Hepatocyte (in vitro differentiated cells): ENCODE measurements around the gene SVBP. TPM values are rescaled to one million over a fixed set of nuclear protein-coding genes. Genes with fewer than 3 reads are reported as not detected.
"Not testable (repeated sequence)": the region's sequence is repeated elsewhere in the genome, so short reads cannot be mapped to it uniquely, and the experiment has no call there.

Experiments used
- DNase-seq: peaks from one replicate; pipeline ENCODE4 v3.0.0-alpha.2; 2016; ENCODE audit warnings: low spot score
- H2AFZ ChIP-seq: fragments of 200-600 bp; sonication (generic); 2 replicates; pipeline ENCODE4 v1.6.0; 2016; ENCODE audit warnings: antibody characterized with exemption, mild to moderate bottlenecking
- H3K27ac ChIP-seq: fragments of 200-600 bp; sonication (generic); 2 replicates; pipeline ENCODE4 v1.5.1; 2016; ENCODE audit warnings: mild to moderate bottlenecking
- H3K27me3 ChIP-seq: fragments of 200-600 bp; sonication (generic); 2 replicates; pipeline ENCODE4 v1.6.1; 2016
- H3K36me3 ChIP-seq: fragments of 200-600 bp; sonication (generic); replicated peaks from 2 replicates; pipeline ENCODE4 v1.5.1; 2016; ENCODE audit warnings: low read depth; ENCODE audit not compliant: insufficient read depth
- H3K4me1 ChIP-seq: fragments of 200-600 bp; sonication (generic); 2 replicates; pipeline ENCODE4 v1.5.1; 2016; ENCODE audit warnings: mild to moderate bottlenecking, moderate library complexity; ENCODE audit not compliant: insufficient read depth
- H3K4me2 ChIP-seq: fragments of 200-600 bp; sonication (generic); 2 replicates; pipeline ENCODE4 v1.6.0; 2016
- H3K4me3 ChIP-seq: fragments of 200-600 bp; sonication (generic); 2 replicates; pipeline ENCODE4 v1.5.1; 2016; ENCODE audit warnings: mild to moderate bottlenecking
- H3K79me2 ChIP-seq: fragments of 200-600 bp; sonication (generic); 2 replicates; pipeline ENCODE4 v1.6.0; 2017; ENCODE audit warnings: mild to moderate bottlenecking
- H3K9me2 ChIP-seq: fragments of 200-600 bp; sonication (generic); replicated peaks from 2 replicates; pipeline ENCODE4 v1.6.0; 2017; ENCODE audit warnings: mild to moderate bottlenecking; ENCODE audit not compliant: insufficient read depth
- H3K9me3 ChIP-seq: fragments of 200-600 bp; sonication (generic); 2 replicates; pipeline ENCODE4 v1.5.1; 2016; ENCODE audit warnings: low read depth, mild to moderate bottlenecking
- H4K20me1 ChIP-seq: fragments of 200-600 bp; sonication (generic); 2 replicates; pipeline ENCODE4 v1.6.0; 2016; ENCODE audit warnings: mild to moderate bottlenecking; ENCODE audit not compliant: insufficient read depth, poor library complexity, severe bottlenecking
- EZH2 ChIP-seq: fragments of 200-600 bp; sonication (generic); IDR thresholded peaks from 2 replicates; pipeline ENCODE4 v1.6.1; 2016; ENCODE audit warnings: antibody characterized with exemption, mild to moderate bottlenecking, borderline replicate concordance
- EZH2phosphoT487 ChIP-seq: fragments of 200-600 bp; sonication (generic); IDR thresholded peaks from one replicate; pipeline ENCODE4 v1.6.1; 2018; ENCODE audit warnings: antibody characterized with exemption, mild to moderate bottlenecking, low read depth, moderate library complexity; ENCODE audit not compliant: unreplicated experiment, severe bottlenecking
- WGBS: methylation state at CpG from one replicate; pipeline ENCODE4 v1.1.6; 2016; ENCODE audit warnings: low lambda C conversion rate; ENCODE audit errors: missing lambda C conversion rate; 5-methylcytosine and 5-hydroxymethylcytosine counted together
- polyA plus RNA-seq: library from polyadenylated mRNA; unstranded; fragments of >200 nt; fragmentation: Nextera tagmentation; extraction: Ambion mirVana; gene quantifications from 2 replicates; pipeline ENCODE4 v1.2.1, GENCODE V29; 2016
- total RNA-seq: library from RNA; depleted of rRNA; stranded (reverse); fragments of >200 nt; gene quantifications from 2 replicates; pipeline ENCODE4 v1.2.3, GENCODE V29; 2014
- TF ChIP-seq, protein P1 (sequence below): fragments of 200-600 bp; sonication (generic); IDR thresholded peaks from 2 replicates; pipeline ENCODE4 v1.5.1; 2016; ENCODE audit warnings: antibody characterized with exemption, mild to moderate bottlenecking; ENCODE audit not compliant: poor library complexity

The SVBP gene
- total and polyA plus RNA-seq, 2 experiments from 2014 or later, result 49.6 to 56.8 TPM

DNA sequence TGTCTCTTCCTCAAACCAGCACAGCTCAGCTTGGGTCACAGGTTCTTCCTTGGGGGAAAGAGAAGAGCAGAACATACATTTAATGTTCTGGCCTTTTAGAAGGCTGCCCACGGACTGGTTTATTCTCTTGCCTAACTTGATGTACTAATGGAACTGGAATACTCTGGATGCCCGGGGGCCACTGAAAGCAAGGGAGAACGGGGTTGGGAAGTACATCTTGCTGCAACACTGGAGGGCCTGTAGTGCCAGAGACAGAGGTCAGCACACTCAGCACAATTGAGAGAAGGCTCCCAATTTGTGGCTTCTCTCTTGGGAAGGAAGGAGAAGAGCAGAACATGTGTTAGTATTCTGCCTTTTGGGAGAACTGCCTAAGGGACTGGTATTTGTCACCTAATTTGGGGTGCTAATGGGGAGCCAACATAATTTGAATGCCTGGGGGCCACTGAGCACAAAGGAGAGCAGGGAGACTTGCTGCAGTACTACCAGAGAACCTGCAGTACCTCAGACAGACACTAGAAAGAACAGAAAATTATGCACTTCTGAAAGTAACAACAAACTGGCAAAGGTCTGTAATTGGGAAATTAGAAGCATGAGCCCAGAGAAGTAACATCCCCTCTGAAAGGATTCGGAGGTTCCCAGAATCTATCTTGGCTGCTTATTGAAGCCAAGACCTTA, 43.3 kb upstream of the SVBP start:
- Histone ChIP-seq H3K27ac (no peak overlapping the region), H4K20me1 (no peaks in the 10 kb centered on the region), H3K36me3 (no peaks in the 10 kb centered on the region), H3K4me1 (no peaks in the 10 kb centered on the region), H3K4me2 (no peak overlapping the region), H3K4me3 (no peak overlapping the region), H2AFZ (no peak overlapping the region), H3K9me3 (no peaks in the 10 kb centered on the region), H3K9me2 (no peaks in the 10 kb centered on the region), H3K27me3 (peaks cover under 1% of the 10 kb centered on the region), H3K79me2 (no peaks in the 10 kb centered on the region)
- DNase-seq, result no peak
- 87% methylated on average over 4 of the region's 4 CpGs for WGBS
- TF ChIP-seq EZH2, result no peak
- TF ChIP-seq, protein P1, sequence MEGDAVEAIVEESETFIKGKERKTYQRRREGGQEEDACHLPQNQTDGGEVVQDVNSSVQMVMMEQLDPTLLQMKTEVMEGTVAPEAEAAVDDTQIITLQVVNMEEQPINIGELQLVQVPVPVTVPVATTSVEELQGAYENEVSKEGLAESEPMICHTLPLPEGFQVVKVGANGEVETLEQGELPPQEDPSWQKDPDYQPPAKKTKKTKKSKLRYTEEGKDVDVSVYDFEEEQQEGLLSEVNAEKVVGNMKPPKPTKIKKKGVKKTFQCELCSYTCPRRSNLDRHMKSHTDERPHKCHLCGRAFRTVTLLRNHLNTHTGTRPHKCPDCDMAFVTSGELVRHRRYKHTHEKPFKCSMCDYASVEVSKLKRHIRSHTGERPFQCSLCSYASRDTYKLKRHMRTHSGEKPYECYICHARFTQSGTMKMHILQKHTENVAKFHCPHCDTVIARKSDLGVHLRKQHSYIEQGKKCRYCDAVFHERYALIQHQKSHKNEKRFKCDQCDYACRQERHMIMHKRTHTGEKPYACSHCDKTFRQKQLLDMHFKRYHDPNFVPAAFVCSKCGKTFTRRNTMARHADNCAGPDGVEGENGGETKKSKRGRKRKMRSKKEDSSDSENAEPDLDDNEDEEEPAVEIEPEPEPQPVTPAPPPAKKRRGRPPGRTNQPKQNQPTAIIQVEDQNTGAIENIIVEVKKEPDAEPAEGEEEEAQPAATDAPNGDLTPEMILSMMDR, result no peak
- TF ChIP-seq EZH2phosphoT487, result no peak

DNA sequence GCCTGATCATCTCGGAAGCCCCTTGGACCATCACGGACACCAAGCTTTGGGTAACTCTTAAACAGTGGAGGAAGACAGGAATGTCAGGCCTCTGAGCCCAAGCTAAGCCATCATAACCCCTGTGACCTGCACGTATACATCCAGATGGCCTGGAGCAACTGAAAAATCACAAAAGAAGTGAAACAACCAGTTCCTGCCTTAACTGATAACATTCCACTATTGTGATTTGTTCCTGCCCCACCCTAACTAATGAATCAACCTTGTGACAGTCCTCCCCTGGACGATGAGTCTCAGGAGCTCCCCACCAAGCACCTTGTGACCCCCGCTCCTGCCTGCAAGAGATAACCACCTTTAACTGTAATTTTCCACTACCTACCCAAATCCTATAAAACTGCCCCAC, 42.2 kb upstream of the SVBP start:
- H3K4me2 ChIP-seq, H3K4me1 ChIP-seq, H3K9me2 ChIP-seq, H3K27ac ChIP-seq, H2AFZ ChIP-seq, H4K20me1 ChIP-seq, H3K27me3 ChIP-seq, H3K36me3 ChIP-seq, H3K9me3 ChIP-seq, DNase-seq, H3K79me2 ChIP-seq, H3K4me3 ChIP-seq: not testable (repeated sequence)
- 86% methylated on average over 5 of the region's 5 CpGs for WGBS

DNA sequence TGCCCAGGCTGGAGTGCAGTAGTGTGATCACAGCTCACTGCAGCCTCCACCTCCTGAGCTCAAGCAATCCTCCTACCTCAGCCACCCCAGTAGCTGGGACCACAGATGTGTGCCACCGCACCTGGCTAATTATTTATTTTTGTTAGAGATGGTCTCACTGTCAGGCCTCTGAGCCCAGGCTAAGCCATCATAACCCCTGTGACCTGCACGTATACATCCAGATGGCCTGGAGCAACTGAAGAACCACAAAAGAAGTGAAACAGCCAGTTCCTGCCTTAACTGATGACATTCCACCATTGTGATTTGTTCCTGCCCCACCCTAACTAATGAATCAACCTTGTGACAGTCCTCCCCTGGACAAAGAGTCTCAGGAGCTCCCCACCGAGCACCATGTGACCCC, 39.4 kb upstream of the SVBP start:
- H3K4me3 ChIP-seq, H3K27ac ChIP-seq, H3K9me3 ChIP-seq, H4K20me1 ChIP-seq, H3K9me2 ChIP-seq, DNase-seq, H3K27me3 ChIP-seq, H3K4me2 ChIP-seq, H2AFZ ChIP-seq, H3K79me2 ChIP-seq, H3K36me3 ChIP-seq, H3K4me1 ChIP-seq: not testable (repeated sequence)
- WGBS, result 85% methylated on average over 3 of the region's 3 CpGs

DNA sequence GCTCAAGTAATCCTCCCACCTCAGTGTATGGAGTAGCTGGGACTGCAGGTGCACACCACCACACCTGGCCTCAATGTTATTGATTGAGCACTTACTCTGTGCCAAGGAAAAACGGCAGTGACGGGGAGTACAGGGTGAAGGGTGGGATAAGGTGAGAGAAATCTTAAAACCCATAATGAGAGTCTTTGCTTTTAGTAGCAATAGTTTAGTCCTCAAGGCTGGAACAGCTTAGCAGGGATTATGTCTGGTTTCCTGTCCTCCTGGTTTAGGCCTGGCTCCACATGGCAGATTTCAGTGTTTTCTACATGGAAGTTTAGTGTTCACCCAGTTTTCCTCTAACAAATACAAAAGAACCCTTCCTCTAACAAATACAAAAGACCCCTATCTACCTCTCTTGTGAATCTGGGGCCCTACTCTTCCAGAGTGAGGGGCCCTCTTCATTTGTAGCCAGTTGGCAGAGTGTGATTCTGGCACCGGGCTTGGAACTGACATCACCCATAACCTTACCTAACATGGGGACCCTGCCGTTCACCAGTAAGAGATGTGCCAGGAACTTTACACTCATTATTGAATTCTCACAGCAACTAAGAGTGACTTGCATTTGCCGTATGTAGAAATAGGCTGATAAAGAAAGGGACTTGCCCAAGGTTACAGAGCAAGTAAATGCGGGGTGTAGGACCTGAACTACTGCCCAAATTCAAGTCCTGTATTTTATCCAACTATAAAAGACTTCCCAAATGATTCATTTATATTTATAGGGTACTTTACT, 36.1 kb upstream of the SVBP start:
- Histone ChIP-seq H3K4me1 (peaks cover 8% of the 10 kb centered on the region), H4K20me1 (no peaks in the 10 kb centered on the region), H2AFZ (no peak overlapping the region), H3K4me2 (no peak overlapping the region), H3K9me3 (no peaks in the 10 kb centered on the region), H3K9me2 (no peaks in the 10 kb centered on the region), H3K4me3 (no peak overlapping the region), H3K27me3 (no peaks in the 10 kb centered on the region), H3K36me3 (no peaks in the 10 kb centered on the region), H3K79me2 (no peaks in the 10 kb centered on the region), H3K27ac (peak overlapping the region; percentile 42)
- no peak for DNase-seq
- no peak for TF ChIP-seq EZH2
- 87% methylated on average over 6 of the region's 6 CpGs for WGBS

DNA sequence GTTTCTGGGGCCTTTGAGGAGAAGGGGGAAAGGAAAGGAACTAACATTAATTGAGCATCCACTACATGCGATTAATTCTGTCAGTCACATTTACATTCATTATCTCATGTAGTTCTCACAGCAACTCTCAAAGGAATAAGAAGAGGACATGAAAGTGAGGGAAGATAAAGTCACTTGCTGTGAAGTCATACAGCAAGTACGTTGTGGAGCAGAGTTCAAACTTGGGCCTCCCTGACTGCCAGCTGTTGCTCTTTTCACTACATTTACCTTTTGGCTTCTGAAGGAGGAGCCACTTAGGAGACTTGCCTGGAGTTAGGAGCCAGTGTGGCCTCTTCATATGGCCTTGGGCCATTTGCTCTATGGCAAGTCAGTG, 35.4 kb upstream of the SVBP start:
- no peak overlapping the region for H3K4me2 ChIP-seq
- WGBS, result 48% methylated on average over 2 of the region's 2 CpGs
- no peaks in the 10 kb centered on the region for H3K9me2 ChIP-seq
- H3K27ac ChIP-seq, result peak overlapping the region; percentile 42
- peaks cover 12% of the 10 kb centered on the region for H3K4me1 ChIP-seq
- no peaks in the 10 kb centered on the region for H3K27me3 ChIP-seq
- TF ChIP-seq, protein P1, result no peak
- TF ChIP-seq EZH2 (no peak), EZH2phosphoT487 (no peak)
- no peak for DNase-seq
- H4K20me1 ChIP-seq, result no peaks in the 10 kb centered on the region
- H3K36me3 ChIP-seq, result no peaks in the 10 kb centered on the region
- H2AFZ ChIP-seq, result no peak overlapping the region
- H3K9me3 ChIP-seq, result no peaks in the 10 kb centered on the region
- H3K4me3 ChIP-seq, result no peak overlapping the region
- H3K79me2 ChIP-seq, result peaks cover 5% of the 10 kb centered on the region
